Daoy (cell line): ENCODE measurements around the gene ATF7IP. TPM values are rescaled to one million over a fixed set of nuclear protein-coding genes. Genes with fewer than 3 reads are reported as not detected.
A peak's percentile ranks its signal among the peaks of the same experiment; 100 is the strongest.

Source experiments
- DNase-seq: peaks from one replicate; pipeline ENCODE4 v3.0.0-alpha.2; 2015; ENCODE audit warnings: low read depth
- total RNA-seq: library from RNA; depleted of rRNA; stranded (reverse); fragments of >200 nt; shearing (Covaris generic); gene quantifications from 2 replicates; pipeline ENCODE4 v1.2.3, GENCODE V29; 2014; rRNA removed

Gene ATF7IP
- total RNA-seq, 1 experiment from 2014 or later, result 16.5 TPM

DNA sequence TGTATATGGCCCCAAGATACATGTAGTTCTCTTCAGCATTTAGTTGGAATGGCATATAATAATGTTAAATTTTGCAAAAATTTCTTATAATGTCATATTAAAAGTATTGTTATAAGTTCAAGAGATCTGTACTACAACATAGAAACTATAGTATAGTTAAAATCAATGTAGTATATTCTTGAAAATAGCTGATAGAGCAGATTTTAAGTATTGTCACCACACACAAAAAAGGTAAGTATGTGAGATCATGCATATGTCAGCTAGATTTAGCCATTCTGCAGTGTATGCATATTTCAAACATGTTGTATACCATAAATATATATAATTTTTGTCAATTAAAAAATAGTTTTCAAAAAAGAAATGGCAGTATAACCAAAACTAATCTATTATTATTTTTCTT lies 115.7 kb downstream of the ATF7IP start:
- DNase-seq, result no peak

DNA sequence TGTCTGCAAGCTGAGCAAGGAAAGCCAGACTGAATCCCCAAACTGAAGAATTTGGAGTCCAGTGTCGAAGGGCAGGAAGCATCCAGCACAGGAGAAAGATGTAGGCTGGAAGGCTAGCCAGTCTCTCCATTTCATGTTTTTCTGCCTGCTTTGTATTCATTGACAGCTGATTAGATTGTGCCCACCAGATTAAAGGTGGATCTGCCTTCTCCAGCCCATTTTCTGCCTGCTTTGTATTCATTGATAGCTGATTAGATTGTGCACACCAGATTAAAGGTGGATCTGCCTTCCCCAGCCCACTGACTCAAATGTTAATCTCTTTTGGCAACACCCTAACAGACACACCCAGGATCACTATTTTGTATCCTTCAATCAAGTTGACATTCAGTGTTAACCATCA lies 116.9 kb downstream of the ATF7IP start:
- DNase-seq, result no peak

DNA sequence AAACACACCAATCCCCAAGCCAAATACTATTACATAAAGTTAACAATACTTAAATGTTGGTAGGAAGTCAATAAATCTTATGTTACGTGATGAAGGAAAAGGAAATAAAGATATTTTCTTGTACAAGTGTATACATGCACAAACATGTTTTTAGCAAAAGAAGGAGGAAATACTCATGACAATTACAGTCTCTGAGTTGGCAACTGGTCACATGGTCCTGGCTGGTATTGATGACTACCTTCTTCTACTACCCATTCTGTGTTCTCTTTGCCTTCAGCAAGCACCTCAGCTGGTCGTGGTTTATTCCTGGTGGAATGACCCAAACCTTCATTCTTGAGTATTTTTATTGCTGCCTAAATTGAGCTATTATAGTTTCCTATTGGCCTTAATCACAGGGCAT lies 117.4 kb downstream of the ATF7IP start:
- DNase-seq, result no peak

DNA sequence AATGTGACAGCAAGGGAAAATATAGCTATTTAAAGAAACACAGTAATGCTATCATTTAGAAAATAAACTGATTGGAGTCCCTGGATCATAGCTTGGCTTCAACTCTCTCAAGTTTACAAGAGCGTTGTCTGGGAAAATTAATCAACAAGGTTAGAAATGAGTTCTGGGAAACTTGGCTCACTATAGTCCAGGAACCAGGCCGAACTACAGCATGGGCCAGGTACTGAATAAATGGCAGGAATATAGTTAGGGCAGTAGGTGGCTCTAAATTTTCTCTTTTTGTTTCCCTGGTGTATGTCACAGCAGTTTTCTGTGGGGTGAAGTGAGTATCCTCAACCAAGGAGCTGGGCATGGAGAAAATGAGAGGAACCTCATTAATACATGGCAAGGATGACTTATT lies 129.8 kb downstream of the ATF7IP start:
- DNase-seq, result no peak

DNA sequence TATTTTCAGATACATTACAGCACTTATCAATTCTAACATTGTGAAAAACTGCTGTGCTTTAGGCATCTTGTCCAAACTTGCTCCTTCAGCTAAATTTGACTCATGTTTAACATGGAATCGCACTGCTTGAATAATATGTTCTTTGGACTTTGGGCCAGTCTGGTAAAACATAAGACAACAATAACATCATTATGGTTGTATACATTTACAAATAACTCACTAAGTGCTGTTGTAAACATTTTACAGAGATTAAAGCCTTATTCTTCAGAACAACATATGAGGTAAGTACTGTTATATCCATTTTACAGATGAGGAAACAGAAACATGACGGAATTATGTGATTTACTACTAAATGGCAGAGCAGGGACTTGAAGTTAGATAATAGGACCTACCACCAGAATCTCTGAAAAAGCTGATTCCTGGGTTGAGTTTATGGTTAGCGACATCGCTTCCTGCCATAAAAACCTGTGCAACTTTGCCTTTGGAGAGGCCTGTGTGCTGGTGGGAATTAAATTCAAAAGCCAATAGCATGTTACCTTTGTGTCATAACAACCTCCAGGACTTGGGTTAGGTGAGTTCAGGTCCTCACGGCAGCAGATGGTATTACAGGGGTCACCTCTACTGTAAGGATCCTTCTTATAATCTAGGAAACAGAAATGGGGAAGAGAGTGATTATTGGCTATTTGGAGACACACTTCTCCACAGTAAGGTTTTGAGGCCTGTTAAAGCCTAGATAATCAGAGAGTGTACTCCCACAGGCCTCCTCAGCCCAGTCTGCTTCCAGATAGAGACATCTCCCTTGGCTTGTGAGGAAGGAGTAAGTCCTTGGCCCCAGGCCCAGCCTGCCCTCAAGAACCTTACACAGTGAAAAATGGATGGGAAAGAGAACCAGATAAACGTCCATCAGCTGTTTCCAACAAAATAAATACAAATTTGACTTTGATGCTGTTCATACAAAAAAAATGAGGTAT lies 140.4 kb downstream of the ATF7IP start:
- no peak for DNase-seq

DNA sequence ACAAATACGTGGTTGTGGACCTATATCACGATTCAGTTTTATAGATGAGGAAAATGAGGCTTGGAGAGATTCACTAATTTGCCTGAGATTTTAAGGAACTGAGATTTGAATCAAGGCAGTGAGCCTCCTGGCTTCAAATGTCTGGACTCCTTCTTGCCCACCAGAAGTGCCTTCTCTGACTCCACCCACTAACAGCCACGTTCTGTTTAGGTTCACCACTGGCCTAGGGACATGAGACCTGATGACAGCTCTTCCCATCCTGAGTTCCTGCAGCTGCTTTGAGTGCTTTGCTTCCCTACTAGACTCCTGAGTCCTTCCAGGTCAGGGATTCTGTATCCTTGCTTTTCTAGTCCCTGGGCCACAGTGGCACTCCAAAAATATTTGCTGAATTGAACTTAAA lies 145.1 kb downstream of the ATF7IP start:
- no peak for DNase-seq

DNA sequence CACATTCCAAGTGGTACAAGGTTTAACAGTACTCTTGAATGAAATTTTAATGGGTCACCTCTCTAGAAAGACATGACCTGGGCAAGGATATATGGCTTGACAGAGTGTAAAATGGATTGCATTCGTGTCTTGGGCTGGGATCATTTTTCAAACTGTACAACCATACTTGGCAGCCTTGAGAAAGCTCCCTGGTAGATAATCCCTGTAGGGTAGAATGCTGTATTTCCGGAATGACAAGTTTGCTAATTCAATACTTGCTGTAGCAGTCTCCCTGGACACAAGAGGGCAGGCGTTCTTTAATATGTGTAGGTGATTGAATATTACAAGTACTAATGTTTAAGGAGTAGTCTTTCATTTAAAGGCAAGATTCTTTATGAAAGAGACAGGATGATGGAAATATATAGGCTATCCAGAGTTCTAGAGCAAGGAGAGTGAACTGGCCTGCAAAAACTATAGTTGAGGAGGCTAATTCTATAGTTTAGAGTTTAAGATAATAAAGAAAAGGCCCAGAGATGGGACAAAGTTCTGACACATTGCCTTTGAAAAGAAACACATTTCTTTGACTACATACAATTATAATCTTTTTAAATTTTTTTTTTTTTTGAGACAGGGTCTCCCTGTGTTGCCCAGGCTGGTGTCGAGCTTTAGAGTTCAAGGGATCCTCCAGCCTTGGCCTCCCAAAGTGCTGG lies 148.8 kb downstream of the ATF7IP start:
- DNase-seq, result peak; percentile 23

DNA sequence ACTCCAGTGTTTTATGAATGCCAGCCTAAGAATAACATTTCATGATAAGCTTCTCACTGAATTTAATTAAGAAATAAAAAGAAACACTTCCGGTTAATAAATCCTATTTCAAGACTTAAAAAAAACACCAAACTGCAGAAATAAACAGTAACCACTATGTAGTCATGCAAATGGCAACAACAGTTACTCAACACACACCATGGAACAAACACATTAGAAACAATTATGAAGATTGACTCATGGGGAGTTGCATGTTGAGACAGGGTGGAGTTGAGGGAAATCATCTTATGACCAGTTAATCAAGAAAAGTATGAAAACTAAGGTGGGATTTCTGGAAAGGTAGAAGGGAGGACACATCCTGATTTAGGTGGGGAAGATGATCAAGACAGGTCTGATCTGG lies 149.5 kb downstream of the ATF7IP start:
- no peak for DNase-seq

DNA sequence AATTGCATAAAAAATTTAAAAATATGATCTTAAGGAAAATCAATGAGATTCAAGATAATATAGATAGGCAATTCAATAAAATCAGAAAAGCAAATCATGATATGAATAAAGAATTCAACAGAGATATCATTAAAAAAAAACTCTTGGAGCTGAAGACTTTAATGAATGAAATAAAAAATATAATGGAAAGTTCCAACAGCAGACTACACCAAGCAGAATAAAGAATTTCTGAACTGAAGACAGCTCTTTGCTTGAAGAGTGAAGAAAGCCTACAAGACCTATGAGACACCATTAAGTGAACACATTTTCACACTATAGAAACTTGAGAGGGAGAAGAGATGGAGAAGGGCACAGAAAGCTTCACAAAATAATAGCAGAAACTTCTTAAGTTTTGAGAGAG lies 156.3 kb downstream of the ATF7IP start:
- no peak for DNase-seq

DNA sequence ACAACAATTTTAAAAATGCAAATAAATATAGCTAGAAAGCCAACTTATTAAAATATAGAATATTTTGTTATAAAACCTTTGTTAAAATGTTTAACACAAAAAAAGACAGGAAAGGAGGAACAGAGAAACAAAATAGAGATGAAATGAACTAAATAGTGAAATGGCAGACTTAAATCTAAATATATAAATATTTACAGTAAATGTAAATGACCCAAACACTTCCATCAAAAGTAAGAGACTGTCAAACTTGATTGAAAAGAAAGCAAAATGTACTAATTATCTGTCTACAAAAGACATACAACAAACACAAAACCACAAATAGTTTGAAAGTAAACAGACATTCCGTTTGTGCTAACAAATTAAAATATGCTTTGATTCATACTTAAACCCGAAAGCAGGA lies 160.5 kb downstream of the ATF7IP start:
- DNase-seq, result no peak

DNA sequence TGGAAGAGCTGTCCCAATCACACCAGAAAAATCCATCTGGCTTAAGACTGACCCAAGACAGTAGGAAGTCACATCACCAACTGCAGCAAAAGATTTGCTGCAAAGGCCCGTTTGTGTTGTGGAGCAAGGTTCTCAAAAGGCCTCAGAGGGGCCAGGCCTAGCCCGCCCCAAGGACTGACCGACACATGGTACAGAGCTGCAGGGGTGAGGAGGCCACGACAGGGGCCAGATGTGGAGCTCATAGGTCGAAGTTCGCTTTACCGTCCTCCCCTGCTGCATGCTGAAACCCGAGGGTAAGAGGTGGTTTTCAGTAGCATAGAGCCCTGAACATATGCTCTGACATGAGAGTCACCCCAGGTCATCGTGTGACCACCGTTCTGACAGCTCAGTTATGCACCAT lies 166.7 kb downstream of the ATF7IP start:
- no peak for DNase-seq

DNA sequence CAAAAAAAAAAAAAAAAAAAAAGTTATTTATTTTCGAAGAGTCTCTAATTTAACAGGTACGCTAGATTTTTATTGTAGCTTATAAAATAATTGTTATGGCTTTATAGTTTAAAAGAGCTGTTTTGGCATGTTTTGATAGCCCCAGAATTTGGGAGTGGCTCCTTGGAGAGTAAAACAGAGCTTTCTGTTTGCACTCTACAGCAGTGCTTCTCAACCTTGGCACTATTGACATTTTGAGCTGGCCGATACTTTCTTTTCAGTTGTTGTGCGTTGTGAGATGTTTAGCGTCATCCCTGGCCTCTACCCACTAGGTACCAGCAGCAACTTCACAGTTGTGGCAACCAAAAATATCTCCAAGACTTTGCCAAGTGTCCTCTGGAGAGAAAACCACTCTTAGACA lies 171.6 kb downstream of the ATF7IP start:
- no peak for DNase-seq

DNA sequence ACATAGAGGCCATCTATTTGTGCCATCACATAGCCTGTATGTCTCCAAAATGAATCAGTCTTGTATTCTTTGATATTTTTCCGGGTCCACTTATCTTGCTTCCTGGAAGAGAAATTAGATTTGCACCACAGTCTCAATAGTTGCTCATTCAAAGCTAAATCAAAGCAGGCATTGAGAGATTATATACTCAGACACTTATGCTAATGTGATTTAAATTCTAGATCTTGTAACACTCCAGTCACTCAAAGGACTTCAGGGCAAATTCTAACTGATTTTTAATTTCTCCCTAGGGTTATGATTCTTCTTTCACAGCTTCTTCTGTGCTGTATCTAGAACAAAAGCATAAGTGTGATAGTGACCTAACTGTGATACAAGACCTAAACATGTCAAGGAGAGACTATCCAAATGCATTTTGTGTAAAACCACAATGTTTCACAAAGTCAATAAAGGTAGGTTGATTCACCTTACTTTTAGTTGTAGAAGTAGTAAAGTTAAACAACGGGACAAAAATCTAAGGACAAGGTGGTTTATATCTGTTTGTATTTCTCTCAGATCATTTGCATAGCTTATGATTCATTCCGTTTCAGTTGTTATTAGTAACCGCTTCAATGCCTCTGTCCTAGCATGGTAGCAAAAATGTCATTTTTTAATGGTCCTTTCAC lies 175.4 kb downstream of the ATF7IP start:
- DNase-seq, result no peak

DNA sequence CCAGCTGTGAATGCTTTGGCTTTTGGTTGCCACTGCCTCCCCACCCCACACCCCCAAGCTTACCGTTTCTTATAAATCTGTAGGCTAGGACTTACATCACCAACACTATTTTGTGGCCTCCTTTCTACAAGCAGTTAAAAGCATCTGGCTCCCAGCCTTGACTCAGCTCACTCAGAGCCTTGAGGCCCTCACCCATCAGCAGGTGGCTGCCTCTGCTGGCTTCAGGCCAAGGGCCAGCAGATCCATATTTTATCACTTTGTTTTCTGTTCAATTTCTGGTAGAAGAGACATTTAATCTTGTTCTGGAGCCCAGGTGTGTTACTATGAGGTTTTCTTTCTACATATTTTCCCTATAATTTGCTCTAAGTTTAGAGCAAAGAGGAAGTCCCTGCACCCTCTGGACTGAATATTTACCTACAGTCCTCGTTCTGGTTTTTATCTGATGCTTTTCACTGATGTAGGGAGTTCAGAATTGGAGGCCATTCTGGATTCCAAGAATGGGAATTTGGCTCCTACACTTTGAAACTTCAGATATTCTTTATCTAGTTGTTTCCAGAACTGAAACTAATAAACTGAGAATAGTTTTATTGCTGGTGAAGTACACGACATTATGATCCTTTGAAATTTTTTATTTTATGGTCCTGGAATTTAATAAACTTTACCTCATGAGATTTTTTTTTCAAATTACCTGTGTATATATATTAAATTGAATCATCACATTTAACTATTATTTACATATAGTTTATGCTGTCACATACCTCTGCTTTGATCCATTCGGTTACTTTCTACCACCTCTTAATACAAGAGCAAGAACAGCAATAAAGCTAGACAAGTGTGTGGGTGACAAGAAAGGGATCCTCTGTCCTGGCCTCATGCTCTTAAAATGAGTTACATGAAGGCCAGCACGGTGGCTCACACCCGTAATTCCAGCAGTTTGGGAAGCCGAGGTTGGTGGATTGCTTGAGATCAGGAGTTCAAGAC lies 180.0 kb downstream of the ATF7IP start:
- DNase-seq, result no peak

DNA sequence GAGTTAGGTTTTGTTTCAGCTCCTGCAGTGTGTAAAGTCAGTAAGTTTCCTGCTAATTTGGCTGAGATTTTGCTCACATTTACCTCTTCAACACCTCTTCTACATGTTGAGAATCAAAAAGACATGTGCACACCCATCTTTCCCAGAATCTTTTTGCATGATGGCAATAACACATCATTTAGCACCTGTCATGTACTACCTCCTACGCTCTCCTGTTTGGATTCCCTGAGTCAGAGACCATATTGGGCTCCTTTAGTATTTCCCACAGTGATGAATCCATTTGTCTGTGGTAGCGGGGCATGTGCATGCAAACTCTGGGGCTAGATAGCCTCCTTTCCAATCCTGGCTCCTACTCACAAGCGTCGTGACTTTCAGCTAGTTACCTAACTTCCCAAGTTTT lies 182.1 kb downstream of the ATF7IP start:
- DNase-seq, result no peak

DNA sequence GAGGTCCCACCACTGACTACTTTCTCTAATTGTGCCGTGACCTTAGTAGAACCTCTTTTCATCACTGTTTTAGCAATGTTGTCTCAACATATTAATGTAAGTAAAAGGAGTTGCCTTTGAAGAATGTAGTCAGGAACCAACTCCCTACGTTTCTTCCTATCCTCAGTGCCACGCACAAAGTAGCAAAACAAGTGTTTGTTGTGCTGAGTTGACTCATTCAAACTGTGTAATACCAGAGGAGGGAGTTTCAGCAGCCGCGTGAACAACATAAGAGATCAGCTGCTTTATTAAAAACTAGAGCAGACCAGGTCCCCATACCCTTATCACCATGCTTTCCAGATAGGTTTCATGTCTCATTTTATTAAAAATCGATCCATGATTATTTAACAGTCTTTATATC lies 183.1 kb downstream of the ATF7IP start:
- DNase-seq, result no peak

Other genes starting within 250 kb of the ATF7IP start
- 1.9 and 3.5 TPM in 2 replicates for gene PLBD1, start 202.2 kb downstream of the ATF7IP start, total RNA-seq